ENCODE results near the gene OR5B21.

Gene OR5B21

DNA sequence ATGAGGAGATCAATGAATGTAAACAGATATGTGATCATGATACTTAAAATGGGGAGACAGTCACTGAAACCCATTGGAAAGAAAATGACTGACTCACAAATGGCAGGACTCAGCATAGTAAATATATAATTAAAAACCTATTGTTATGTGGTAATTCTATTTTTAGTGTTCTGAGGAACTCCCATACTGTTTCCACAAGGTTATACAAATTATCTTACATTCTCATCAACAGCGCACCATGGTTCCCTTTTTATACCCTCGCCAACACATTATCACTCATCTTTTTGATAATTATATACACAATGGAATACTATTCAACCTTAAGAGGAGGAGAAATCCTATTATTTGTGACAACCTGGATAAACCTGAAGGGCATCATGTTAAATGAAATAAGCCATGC, 17.1 kb downstream of the OR5B21 start:
- no peak for DNase-seq

DNA sequence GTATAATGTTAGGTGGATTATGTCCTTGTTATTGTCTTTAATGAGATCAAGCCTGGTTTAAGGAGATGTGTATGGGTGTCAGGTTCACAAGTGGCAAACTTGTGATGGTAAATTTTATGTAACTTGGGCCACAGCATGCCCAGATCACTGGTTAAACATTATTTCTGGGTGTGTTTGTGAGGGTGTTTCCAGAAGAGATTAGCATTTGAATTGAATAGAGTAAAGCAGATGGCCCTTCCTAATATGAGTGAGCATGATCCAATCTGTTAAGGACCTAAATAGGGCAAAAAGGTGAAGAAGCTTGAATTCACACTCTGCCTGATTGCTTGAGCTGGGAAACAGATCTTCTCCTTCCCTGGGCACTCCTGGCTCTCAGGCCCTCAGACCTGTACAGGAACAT, 20.7 kb downstream of the OR5B21 start:
- no peak for DNase-seq

DNA sequence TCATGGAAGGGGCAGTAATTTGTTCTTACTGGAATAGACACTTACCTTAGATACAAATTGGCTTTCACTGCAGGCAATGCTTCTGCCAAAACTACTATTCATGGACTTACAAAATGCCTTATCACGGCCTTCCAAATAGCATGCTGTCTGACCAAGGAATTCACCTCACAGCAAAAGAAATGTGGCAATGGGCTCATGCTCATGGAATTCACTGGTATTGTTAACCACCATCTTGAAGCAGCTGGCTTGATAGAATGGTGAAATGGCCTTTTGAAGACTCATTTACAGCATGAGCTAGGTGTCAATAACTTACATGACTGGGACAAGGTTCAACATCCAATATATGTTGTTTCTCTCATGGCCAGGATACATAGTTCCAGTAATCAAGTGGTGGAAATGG, 21.9 kb downstream of the OR5B21 start:
- DNase-seq: no peak

DNA sequence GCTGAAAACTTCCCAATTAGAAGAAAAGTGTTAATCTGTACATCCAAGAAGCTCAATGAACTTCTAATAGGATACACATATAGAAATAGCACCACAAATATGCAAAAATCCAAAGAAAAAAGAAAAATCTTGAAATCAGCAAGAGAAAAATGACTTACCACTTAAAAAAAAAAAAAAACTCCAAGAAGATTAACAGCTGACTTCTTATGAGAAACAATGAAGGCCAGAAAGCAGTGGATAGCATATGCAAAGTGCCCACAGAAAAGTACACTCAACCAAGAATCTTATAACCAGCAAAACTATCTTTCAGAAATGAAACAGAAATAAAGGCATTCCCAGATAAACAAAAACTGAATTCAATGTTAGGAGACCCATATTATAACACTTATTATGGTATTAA, 36.0 kb downstream of the OR5B21 start:
- DNase-seq: no peak

DNA sequence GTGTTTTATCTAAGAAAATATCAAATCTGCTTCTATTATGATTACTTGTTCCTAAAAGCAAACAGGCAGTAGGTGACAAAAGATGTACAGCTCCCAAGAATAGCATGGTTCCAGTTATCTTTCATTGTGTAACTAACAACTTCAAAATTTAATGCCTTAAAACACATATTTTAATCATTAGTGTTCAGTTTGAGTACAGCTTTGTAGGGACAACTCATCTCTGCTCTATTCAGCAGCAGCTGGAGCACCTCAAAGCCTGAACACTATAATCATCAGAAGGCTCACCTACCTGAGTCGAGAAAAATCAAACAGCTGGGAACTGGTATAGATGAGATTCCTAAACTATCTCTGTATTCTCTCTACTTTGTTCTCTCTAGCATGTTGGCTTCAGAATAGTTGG, 41.6 kb downstream of the OR5B21 start:
- no peak for DNase-seq

GRCh38 chr11:58465690-58466089, 42.2 kb downstream of the OR5B21 start:
- DNase-seq: no peak
